ENCODE measurements around the gene BTBD17. TPM values are rescaled to one million over a fixed set of nuclear protein-coding genes. Genes with fewer than 3 reads are reported as not detected.

Gene BTBD17
- total RNA-seq, 4 donors from 2014 or later = not detected

- no peaks in the 10 kb centered on the region for H3K9me3 ChIP-seq
- DNase-seq (ENCODE audit: low spot score in 2 of 2) = no peak
- H3K4me3 ChIP-seq = no peak overlapping the region
- 85% methylated on average over 1 of the region's 55 CpGs for WGBS
- no peak overlapping the region for H3K27ac ChIP-seq
- TF ChIP-seq EP300 (IDR thresholded peaks at IDR 0.05) (no peak), CTCF (IDR thresholded peaks at IDR 0.05) (no peak), POLR2AphosphoS5 (IDR thresholded peaks at IDR 0.05) (no peak), POLR2A (IDR thresholded peaks at IDR 0.05) (no peak)
- peaks cover 6% of the 10 kb centered on the region for H3K4me1 ChIP-seq
- peaks cover 91% of the 10 kb centered on the region for H3K27me3 ChIP-seq
- H3K36me3 ChIP-seq = no peaks in the 10 kb centered on the region
Measured at GRCh38 chr17:74351552-74352210, 10.0 kb downstream of the BTBD17 start.

GRCh38 chr17:74350486-74350885 is 11.2 kb downstream of the BTBD17 start:
- H3K4me3 ChIP-seq = no peak overlapping the region
- peaks cover 5% of the 10 kb centered on the region for H3K4me1 ChIP-seq
- H3K27me3 ChIP-seq = peaks cover 84% of the 10 kb centered on the region
- no peak overlapping the region for H3K27ac ChIP-seq
- WGBS = 83% methylated on average over 13 of the region's 20 CpGs
- no peaks in the 10 kb centered on the region for H3K36me3 ChIP-seq
- DNase-seq (ENCODE audit: low spot score in 2 of 2) = no peak
- no peaks in the 10 kb centered on the region for H3K9me3 ChIP-seq
- TF ChIP-seq CTCF (IDR thresholded peaks at IDR 0.05) (no peak), EP300 (IDR thresholded peaks at IDR 0.05) (no peak), POLR2A (IDR thresholded peaks at IDR 0.05) (no peak), POLR2AphosphoS5 (IDR thresholded peaks at IDR 0.05) (no peak)

DNA sequence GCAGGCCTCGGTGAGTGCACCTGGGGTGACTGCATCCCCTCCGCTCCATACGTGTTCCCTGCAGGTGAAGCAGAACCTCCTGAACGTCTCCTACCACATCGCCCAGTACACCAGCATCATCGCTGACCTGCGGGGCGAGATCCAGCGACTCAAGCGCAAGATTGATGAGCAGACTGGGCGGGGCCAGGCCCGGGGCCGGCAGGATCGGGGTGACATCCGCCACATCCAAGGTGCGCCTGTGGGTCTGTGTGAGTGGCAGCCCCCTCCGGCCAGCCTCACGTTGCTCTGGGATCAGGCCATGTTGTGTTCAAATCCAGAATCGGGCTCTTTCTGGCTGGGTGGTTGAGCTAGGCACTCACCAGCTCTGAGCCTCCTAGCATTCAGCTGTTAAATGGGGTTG is 12.5 kb downstream of the BTBD17 start:
- Histone ChIP-seq H3K36me3 (no peaks in the 10 kb centered on the region), H3K27me3 (peaks cover 79% of the 10 kb centered on the region), H3K4me1 (peaks cover 7% of the 10 kb centered on the region), H3K27ac (no peak overlapping the region), H3K9me3 (no peaks in the 10 kb centered on the region), H3K4me3 (no peak overlapping the region)
- 52% methylated on average over 5 of the region's 19 CpGs for WGBS
- TF ChIP-seq EP300 (IDR thresholded peaks at IDR 0.05) (no peak), POLR2AphosphoS5 (IDR thresholded peaks at IDR 0.05) (no peak), POLR2A (IDR thresholded peaks at IDR 0.05) (no peak), CTCF (IDR thresholded peaks at IDR 0.05) (no peak)
- no peak for DNase-seq (ENCODE audit: low spot score in 2 of 2)

- Histone ChIP-seq H3K4me1 (peaks cover 7% of the 10 kb centered on the region), H3K27me3 (peaks cover 75% of the 10 kb centered on the region), H3K9me3 (no peaks in the 10 kb centered on the region), H3K36me3 (no peaks in the 10 kb centered on the region), H3K27ac (no peak overlapping the region), H3K4me3 (no peak overlapping the region)
- WGBS = 85% methylated on average over 13 of the region's 14 CpGs
- DNase-seq (ENCODE audit: low spot score in 2 of 2) = no peak
- TF ChIP-seq CTCF (IDR thresholded peaks at IDR 0.05) (no peak), EP300 (IDR thresholded peaks at IDR 0.05) (no peak), POLR2A (IDR thresholded peaks at IDR 0.05) (no peak)
Measured at GRCh38 chr17:74347646-74348045, 14.0 kb downstream of the BTBD17 start.

GRCh38 chr17:74345433-74346241 is 16.0 kb downstream of the BTBD17 start:
- 53% methylated on average over 9 of the region's 13 CpGs for WGBS
- no peak for DNase-seq (ENCODE audit: low spot score in 2 of 2)
- Histone ChIP-seq H3K4me1 (peaks cover 4% of the 10 kb centered on the region), H3K27me3 (peaks cover 58% of the 10 kb centered on the region), H3K36me3 (no peaks in the 10 kb centered on the region), H3K9me3 (no peaks in the 10 kb centered on the region), H3K4me3 (no peak overlapping the region), H3K27ac (no peak overlapping the region)
- TF ChIP-seq POLR2AphosphoS5 (IDR thresholded peaks at IDR 0.05) (no peak), CTCF (IDR thresholded peaks at IDR 0.05) (no peak), POLR2A (IDR thresholded peaks at IDR 0.05) (no peak), EP300 (IDR thresholded peaks at IDR 0.05) (no peak)

All from suprapubic skin (tissue), 4 donors.